Occipital lobe (tissue), 2 donors: Measurements from ENCODE around the gene MED13L. TPM values are rescaled to one million over a fixed set of nuclear protein-coding genes. Genes with fewer than 3 reads are reported as not detected.
"Not testable (repeated sequence)": the region's sequence is repeated elsewhere in the genome, so short reads cannot be mapped to it uniquely, and the experiment has no call there.

Source experiments
- DNase-seq: peaks from one replicate; lab custom pipeline; 2025; lab: John Stamatoyannopoulos, UW
- total RNA-seq: library from RNA; depleted of rRNA; stranded (reverse); fragments of >200 nt; gene quantifications from one replicate; pipeline ENCODE4 v1.2.3, GENCODE V29; 2014

Gene MED13L
- total RNA-seq, 1 donor from 2014 or later: 389 TPM

GRCh38 chr12:116058574-116058973, 218.9 kb downstream of the MED13L start:
- no peak for DNase-seq

GRCh38 chr12:116057356-116057755, 220.1 kb downstream of the MED13L start:
- DNase-seq: no peak

- no peak for DNase-seq
Observed at GRCh38 chr12:116055895-116056607, 221.4 kb downstream of the MED13L start.

DNA sequence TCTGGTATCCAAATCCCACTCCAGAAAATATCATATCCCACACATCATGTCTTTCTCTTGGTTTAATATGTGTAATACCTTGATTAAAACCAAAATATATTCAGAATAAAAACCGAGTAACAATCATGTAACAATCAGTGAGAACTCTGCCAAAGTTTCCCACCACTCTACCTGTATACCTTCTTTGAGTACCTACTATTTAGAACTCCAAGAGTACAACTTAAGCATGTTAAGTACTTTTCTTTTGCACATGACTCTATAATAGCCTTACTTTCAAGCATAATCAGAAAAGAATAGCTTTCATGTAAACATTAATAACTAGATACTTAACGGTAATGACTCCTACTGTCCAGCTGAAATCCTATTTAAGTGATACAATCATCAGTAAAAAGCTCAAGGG, 223.2 kb downstream of the MED13L start:
- no peak for DNase-seq

GRCh38 chr12:116053479-116054200, 223.9 kb downstream of the MED13L start:
- no peak for DNase-seq

- DNase-seq: no peak
Observed at GRCh38 chr12:116050275-116050674, 227.2 kb downstream of the MED13L start.

- DNase-seq: no peak
Observed at GRCh38 chr12:116048879-116049278, 228.6 kb downstream of the MED13L start.

- no peak for DNase-seq
Observed at GRCh38 chr12:116046039-116046438, 231.5 kb downstream of the MED13L start.

DNA sequence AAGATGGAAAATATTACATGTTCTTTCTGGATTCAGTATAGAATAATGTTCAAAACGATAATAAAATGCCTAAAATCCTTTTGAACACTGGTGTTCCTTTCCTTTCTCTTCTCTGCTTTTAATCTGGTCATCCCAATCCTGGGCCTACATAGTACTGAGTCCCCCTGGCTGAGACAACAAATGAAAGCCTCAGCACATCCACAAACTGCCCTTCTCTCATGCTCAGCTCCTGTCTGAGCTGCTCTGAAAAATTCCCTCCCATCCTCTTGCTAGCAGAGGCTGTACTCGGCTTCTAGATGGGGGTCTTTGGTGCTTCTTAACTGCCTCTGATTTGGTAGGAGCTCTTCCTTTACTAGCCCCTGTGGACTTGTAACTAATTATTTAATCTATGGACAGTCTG, 232.3 kb downstream of the MED13L start:
- DNase-seq: no peak

GRCh38 chr12:116043659-116044535, 233.6 kb downstream of the MED13L start:
- DNase-seq: no peak

DNA sequence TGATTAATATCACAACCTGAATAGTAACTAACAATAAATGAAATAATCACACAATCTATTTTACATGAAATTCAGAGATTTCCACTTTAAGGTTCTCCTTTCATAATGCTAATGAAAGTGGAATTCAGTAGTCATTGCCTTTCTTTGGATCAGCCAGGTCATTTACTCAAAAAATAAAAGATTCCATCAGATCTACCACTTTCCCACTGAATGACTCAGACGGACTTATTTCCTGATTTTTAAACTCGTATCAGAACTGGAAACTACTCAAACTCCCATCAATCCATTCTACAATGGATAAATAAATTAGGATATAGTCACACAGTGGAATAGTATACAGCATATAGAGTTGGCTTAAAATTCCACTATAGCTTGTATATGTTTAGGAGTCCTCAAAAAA, 237.1 kb downstream of the MED13L start:
- no peak for DNase-seq

- DNase-seq: no peak
Observed at GRCh38 chr12:116039081-116039480, 238.4 kb downstream of the MED13L start.

GRCh38 chr12:116037941-116038837, 239.3 kb downstream of the MED13L start:
- DNase-seq: no peak

DNA sequence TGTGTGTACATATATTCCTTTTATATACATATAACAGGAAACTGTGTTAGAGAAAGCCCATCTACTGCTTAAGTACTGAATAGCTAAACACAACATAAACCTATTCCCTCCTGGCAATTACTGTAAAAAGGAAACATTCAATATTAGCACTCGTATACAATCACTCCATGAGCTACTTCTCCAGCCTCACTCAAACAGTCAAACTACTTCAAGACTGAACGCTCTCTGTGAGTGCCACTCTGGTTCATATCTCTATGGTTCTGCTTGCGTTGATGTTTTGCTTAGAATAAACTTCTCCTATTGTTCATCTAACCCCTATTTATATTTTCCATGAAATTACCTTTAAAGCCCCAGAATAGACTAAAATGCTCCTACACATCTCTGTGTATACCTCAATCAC, 243.7 kb downstream of the MED13L start:
- DNase-seq: no peak

GRCh38 chr12:116031624-116032023, 245.9 kb downstream of the MED13L start:
- DNase-seq: not testable (repeated sequence)

DNA sequence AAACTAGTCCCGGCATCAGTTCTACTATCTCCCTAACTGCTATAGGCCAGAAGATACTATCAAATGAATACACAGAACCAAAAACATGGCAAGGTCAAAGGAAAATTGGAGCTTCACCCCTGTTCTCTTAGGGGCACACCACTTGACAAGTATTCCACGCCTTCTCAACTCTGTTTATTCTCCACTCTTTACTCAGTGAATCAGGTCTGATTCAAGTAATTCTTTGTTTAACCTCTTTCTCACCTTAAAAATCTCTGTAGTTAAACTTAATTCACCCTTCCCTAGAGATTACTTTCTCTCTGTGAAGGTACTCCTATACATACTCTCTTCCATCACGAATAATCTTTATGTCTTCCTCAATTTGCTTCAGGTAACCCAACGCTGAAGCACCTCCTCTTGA, 248.9 kb downstream of the MED13L start:
- DNase-seq: no peak

DNA sequence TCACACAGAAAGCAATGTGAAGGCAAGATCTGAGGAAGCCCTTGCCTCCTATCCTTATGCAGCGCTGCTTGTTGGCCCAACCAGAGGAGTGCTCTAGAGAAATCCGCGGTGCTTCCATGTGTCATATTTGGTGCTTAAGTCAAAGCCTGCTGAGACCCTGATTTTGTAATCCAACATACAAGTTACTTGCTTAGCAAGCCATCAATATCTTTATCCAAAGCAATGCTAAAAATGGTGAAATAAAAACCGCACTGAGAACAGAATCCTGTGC, 250.0 kb downstream of the MED13L start:
- DNase-seq: no peak

GRCh38 chr12:116026768-116027550, 250.5 kb downstream of the MED13L start:
- DNase-seq: no peak

DNA sequence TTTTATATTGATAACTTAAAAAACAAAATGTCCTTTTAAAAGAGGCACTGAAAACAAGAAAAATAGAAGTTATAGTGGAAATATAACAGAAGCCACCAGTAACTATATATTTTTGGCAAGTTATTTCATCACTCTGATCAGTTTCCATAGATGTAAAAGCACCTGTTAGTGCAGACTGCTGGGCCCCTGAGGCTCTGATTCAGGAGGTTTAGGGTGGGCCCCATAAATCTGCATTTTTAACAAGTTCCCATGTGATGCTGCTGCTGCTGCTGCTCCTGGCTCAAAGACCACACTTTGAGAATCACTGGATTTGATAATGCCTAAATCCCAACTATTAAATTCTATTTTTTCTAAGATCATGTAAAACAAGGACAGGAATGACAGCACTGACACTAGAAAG, 251.1 kb downstream of the MED13L start:
- no peak for DNase-seq

DNA sequence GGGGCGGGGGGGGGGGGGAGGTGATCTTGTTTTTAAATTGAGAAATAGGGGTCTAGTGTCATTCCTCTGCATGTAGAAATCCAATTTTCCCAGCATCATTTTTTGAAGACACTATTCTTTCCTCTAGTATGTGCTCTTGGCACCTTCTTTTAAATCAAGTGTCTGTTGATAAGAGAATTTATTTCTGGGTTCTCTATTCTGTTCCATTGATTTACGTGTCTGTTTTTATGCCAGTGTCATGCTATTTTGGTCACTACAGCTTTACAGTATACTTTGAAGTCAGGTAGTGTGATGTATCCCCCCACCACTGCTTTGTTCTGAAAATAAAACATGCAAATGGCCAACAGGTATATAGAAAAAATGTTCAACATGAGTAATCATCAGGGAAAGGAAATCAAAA, 252.7 kb downstream of the MED13L start:
- no peak for DNase-seq

DNA sequence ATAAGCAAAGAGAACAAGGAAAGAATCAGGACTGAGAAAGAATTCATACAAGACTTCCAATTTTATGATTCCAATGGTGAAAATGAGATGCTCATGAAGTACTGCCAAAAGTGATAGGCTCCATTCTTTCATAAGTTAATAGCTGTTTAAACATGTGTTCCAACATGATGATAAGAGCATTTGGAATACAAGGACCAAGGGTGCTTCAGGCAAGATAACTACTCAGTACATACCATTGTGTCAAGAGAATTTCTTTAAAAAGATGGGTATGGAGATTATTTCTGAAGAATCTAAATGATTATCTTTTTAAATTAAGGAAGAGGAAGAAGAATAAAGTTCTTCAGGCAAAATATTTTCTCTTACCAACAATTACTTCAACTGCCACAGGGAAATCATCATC, 258.1 kb downstream of the MED13L start:
- DNase-seq: no peak
